ENCODE data around the gene TADA2A. TPM values are rescaled to one million over a fixed set of nuclear protein-coding genes. Genes with fewer than 3 reads are reported as not detected.

Gene TADA2A
- total RNA-seq, 4 donors from 2014 or later = 11.5 to 23.7 (median 17.7) TPM

DNA sequence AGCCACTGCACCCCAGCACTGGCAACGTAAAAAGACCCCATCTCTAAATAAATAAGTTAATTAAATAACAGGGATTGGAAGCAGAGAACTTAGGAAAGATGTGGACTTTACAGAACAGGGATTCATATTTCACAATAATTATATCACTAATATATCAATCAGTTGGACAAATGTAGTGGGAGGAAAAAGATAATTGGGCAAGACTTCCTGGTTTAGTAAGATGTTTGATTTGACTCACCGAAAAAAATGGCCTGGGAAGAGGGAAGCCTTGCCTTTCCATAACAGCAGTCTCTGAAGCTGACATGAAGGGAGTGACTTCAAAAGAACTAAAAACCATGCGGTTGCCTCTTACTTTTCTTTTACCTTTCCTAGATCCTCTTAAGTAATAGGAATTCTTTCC is 46.1 kb upstream of the TADA2A start:
- WGBS = 85% methylated on average over 3 of the region's 3 CpGs
- H3K4me3 ChIP-seq = no peak overlapping the region
- DNase-seq (ENCODE audit: extremely low spot score) = no peak
- intact Hi-C loops (cut with DNase I) = no loop called here
- peak overlapping the region in 2 of 4 donors; percentile 92 to 95 for H3K27ac ChIP-seq (replicated peaks in 1 of 4)
- H3K36me3 ChIP-seq = no peaks in the 10 kb centered on the region
- no peaks in the 10 kb centered on the region for H3K9me3 ChIP-seq
- peaks cover 14 to 36% (median 26%) of the 10 kb centered on the region in 4 donors for H3K4me1 ChIP-seq
- H3K27me3 ChIP-seq = no peaks in the 10 kb centered on the region
- TF ChIP-seq POLR2A (IDR thresholded peaks at IDR 0.05; ENCODE audit: low read depth) (no peak), EP300 (IDR thresholded peaks at IDR 0.05) (no peak)

- 91% methylated on average over 4 of the region's 4 CpGs for WGBS
- Histone ChIP-seq H3K4me1 (peaks cover 14 to 36% (median 26%) of the 10 kb centered on the region in 4 donors), H3K36me3 (no peaks in the 10 kb centered on the region), H3K9me3 (no peaks in the 10 kb centered on the region), H3K27me3 (no peaks in the 10 kb centered on the region), H3K27ac (replicated peaks in 1 of 4) (no peak overlapping the region), H3K4me3 (no peak overlapping the region)
- TF ChIP-seq POLR2A (IDR thresholded peaks at IDR 0.05; ENCODE audit: low read depth) (no peak), EP300 (IDR thresholded peaks at IDR 0.05) (no peak)
- TF ChIP-seq, protein P1, sequence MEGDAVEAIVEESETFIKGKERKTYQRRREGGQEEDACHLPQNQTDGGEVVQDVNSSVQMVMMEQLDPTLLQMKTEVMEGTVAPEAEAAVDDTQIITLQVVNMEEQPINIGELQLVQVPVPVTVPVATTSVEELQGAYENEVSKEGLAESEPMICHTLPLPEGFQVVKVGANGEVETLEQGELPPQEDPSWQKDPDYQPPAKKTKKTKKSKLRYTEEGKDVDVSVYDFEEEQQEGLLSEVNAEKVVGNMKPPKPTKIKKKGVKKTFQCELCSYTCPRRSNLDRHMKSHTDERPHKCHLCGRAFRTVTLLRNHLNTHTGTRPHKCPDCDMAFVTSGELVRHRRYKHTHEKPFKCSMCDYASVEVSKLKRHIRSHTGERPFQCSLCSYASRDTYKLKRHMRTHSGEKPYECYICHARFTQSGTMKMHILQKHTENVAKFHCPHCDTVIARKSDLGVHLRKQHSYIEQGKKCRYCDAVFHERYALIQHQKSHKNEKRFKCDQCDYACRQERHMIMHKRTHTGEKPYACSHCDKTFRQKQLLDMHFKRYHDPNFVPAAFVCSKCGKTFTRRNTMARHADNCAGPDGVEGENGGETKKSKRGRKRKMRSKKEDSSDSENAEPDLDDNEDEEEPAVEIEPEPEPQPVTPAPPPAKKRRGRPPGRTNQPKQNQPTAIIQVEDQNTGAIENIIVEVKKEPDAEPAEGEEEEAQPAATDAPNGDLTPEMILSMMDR (IDR thresholded peaks at IDR 0.05) = no peak
- no peak for DNase-seq (ENCODE audit: extremely low spot score)
- intact Hi-C loops (cut with DNase I) = no loop called here
These were observed 45.1 kb upstream of the TADA2A start for GRCh38 chr17:37361543-37361942.

DNA sequence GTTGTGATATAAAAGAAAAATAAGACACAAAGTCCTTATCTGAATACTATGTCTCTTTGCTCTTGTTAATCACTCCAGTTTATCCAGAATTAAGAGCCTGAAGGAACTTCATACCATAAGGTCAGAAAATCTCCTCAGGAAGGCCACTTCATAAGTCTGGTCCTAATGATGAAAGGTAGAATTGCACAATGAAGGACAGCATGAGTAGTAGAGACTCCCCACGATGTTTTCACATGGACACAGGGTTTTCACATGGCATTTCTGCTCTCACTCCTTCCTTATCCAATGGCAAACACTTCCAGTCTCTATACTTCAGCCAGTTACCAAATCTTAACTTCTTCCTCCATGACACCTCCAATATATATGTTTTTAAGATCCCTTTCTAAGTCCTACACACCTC is 41.1 kb upstream of the TADA2A start:
- intact Hi-C loops (cut with DNase I) = no loop called here
- no peak overlapping the region for H3K27ac ChIP-seq (replicated peaks in 1 of 4)
- no peak overlapping the region for H3K4me3 ChIP-seq
- DNase-seq (ENCODE audit: extremely low spot score) = no peak
- WGBS = 70% methylated on average over 1 of the region's 1 CpG
- H3K36me3 ChIP-seq = no peaks in the 10 kb centered on the region
- no peaks in the 10 kb centered on the region for H3K9me3 ChIP-seq
- no peaks in the 10 kb centered on the region for H3K27me3 ChIP-seq
- peaks cover 0 to under 1% (median under 1%) of the 10 kb centered on the region in 4 donors for H3K4me1 ChIP-seq
- TF ChIP-seq POLR2AphosphoS5 (IDR thresholded peaks at IDR 0.05) = no peak
- TF ChIP-seq, protein P1 (IDR thresholded peaks at IDR 0.05) = no peak
- no peak for TF ChIP-seq EP300 (IDR thresholded peaks at IDR 0.05)
- TF ChIP-seq POLR2A (IDR thresholded peaks at IDR 0.05; ENCODE audit: low read depth) = no peak

DNA sequence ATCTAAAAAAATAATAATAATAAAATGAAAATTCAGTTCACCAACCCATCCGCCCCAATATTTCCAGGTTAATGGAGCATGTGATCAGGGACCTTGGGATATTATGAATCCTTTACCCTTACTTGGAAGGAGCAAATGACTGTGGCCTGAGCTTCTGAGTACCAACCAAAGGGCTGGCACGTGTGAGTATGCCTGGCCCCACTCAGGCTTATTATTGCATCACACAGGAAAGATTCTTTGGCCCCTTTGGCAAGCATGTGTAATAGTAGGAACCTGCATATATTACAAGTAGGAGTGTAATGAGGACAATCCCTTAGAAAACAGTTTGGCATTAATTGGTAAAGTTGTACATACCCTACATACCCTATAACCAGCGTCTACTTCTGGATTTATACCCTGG is 38.1 kb upstream of the TADA2A start:
- peaks cover 0 to 5% (median 4%) of the 10 kb centered on the region in 4 donors for H3K4me1 ChIP-seq
- no peaks in the 10 kb centered on the region for H3K9me3 ChIP-seq
- DNase-seq (ENCODE audit: extremely low spot score) = no peak
- no peak overlapping the region for H3K27ac ChIP-seq (replicated peaks in 1 of 4)
- TF ChIP-seq POLR2AphosphoS5 (IDR thresholded peaks at IDR 0.05) = no peak
- TF ChIP-seq, protein P1 (IDR thresholded peaks at IDR 0.05) = no peak
- TF ChIP-seq EP300 (IDR thresholded peaks at IDR 0.05) = no peak
- TF ChIP-seq POLR2A (IDR thresholded peaks at IDR 0.05; ENCODE audit: low read depth) = no peak
- no peaks in the 10 kb centered on the region for H3K36me3 ChIP-seq
- intact Hi-C loops (cut with DNase I) = no loop called here
- no peak overlapping the region for H3K4me3 ChIP-seq
- 82% methylated on average over 3 of the region's 3 CpGs for WGBS
- H3K27me3 ChIP-seq = no peaks in the 10 kb centered on the region

GRCh38 chr17:37373530-37374159 is 33.0 kb upstream of the TADA2A start:
- Histone ChIP-seq H3K9me3 (no peaks in the 10 kb centered on the region), H3K27ac (replicated peaks in 1 of 4) (no peak overlapping the region), H3K27me3 (no peaks in the 10 kb centered on the region), H3K4me1 (peaks cover 0 to 5% (median 4%) of the 10 kb centered on the region in 4 donors), H3K36me3 (no peaks in the 10 kb centered on the region), H3K4me3 (no peak overlapping the region)
- 6% methylated on average over 4 of the region's 4 CpGs for WGBS
- intact Hi-C loops (cut with DNase I) = loop anchor here (2.0 kb wide), 1 partner anchor 21 kb away; no protein-coding TSS in a partner anchor
- no peak for DNase-seq (ENCODE audit: extremely low spot score)
- TF ChIP-seq, protein P1 (IDR thresholded peaks at IDR 0.05) = peak; percentile 90 to 98 (median 95)
- TF ChIP-seq POLR2AphosphoS5 (IDR thresholded peaks at IDR 0.05) = peak in 1 of 2 donors; percentile 34
- TF ChIP-seq POLR2A (IDR thresholded peaks at IDR 0.05; ENCODE audit: low read depth) = no peak
- TF ChIP-seq EP300 (IDR thresholded peaks at IDR 0.05) = no peak

All from esophagus muscularis mucosa (tissue), 4 donors.